IMR-90 (cell line): ENCODE results near the gene RPP25. TPM values are rescaled to one million over a fixed set of nuclear protein-coding genes. Genes with fewer than 3 reads are reported as not detected.

Experiments used
- ATAC-seq: fragments of 200-7000 bp; cut with Tn5 transposase; 2 replicates; pipeline ENCODE4 v1.9.1; 2020; ENCODE audit warnings: low read depth, mild to moderate bottlenecking, moderate library complexity
- BruUV-seq: library from RNA; stranded (reverse); fragments of 400-500 nt; replicated peaks from 2 replicates; lab custom pipeline; 2021; lab: Mats Ljungman, UMichigan
- CTCF ChIA-PET: fragments of 300-600 bp; formaldehyde crosslinking; extraction: SDS; loops from one replicate; lab custom pipeline; 2021; ENCODE audit warnings: antibody characterized with exemption; lab: Yijun Ruan, JAX
- POLR2A ChIA-PET: fragments of 300-600 bp; sonication (Branson Sonifier 250); formaldehyde crosslinking; loops from one replicate; lab custom pipeline; 2022; ENCODE audit warnings: antibody characterized with exemption; ENCODE audit not compliant: unreplicated experiment; lab: Charles Lee
- DNase-seq: peaks from one replicate; pipeline ENCODE4 v3.0.0; 2013
- H2AFZ ChIP-seq: replicated peaks from 2 replicates; pipeline ENCODE3; 2013; ENCODE audit warnings: low read length, mild to moderate bottlenecking; ENCODE audit not compliant: poor library complexity
- H2AK5ac ChIP-seq: 2 replicates; pipeline ENCODE4 v1.6.1; 2013; ENCODE audit warnings: low read depth, low read length, inconsistent platforms
- H2AK9ac ChIP-seq: replicated peaks from 2 replicates; pipeline ENCODE3; 2013; ENCODE audit warnings: mild to moderate bottlenecking, low read depth, low read length, moderate library complexity; ENCODE audit not compliant: poor library complexity
- H2BK120ac ChIP-seq: 2 replicates; pipeline ENCODE4 v1.6.1; 2013; ENCODE audit warnings: low read depth, low read length, inconsistent platforms
- H2BK15ac ChIP-seq: 3 replicates; pipeline ENCODE4 v1.6.1; 2013; ENCODE audit warnings: low read depth, low read length, inconsistent platforms
- H2BK20ac ChIP-seq: 2 replicates; pipeline ENCODE4 v1.6.1; 2013; ENCODE audit warnings: low read depth, mild to moderate bottlenecking, inconsistent platforms, low read length, moderate library complexity
- H2BK5ac ChIP-seq: 2 replicates; pipeline ENCODE4 v1.6.1; 2013; ENCODE audit warnings: mild to moderate bottlenecking, low read depth, low read length, inconsistent platforms; ENCODE audit not compliant: poor library complexity, severe bottlenecking
- H3K14ac ChIP-seq: replicated peaks from 2 replicates; pipeline ENCODE4 v1.6.1; 2013; ENCODE audit warnings: low read depth, low read length, inconsistent platforms
- H3K18ac ChIP-seq: 2 replicates; pipeline ENCODE4 v1.6.1; 2013; ENCODE audit warnings: low read depth, low read length, control low read depth
- H3K23ac ChIP-seq: 2 replicates; pipeline ENCODE4 v1.6.1; 2013; ENCODE audit warnings: low read depth, low read length, inconsistent platforms
- H3K27ac ChIP-seq: 2 replicates; pipeline ENCODE4 v1.5.1; 2013; ENCODE audit warnings: mild to moderate bottlenecking, control low read depth, low read length; ENCODE audit not compliant: insufficient read depth
- H3K27me3 ChIP-seq: 2 replicates; pipeline ENCODE4 v1.6.1; 2013; ENCODE audit warnings: low read length; ENCODE audit not compliant: control insufficient read depth, insufficient read depth
- H3K36me3 ChIP-seq: 2 replicates; pipeline ENCODE4 v1.6.1; 2013; ENCODE audit warnings: low read length, mixed read lengths; ENCODE audit not compliant: control insufficient read depth, insufficient read depth
- H3K4ac ChIP-seq: 2 replicates; pipeline ENCODE4 v1.6.1; 2013; ENCODE audit warnings: low read depth, low read length, inconsistent platforms
- H3K4me1 ChIP-seq: 2 replicates; pipeline ENCODE4 v1.6.1; 2013; ENCODE audit warnings: low read length, mixed read lengths; ENCODE audit not compliant: control insufficient read depth, insufficient read depth
- H3K4me2 ChIP-seq: 2 replicates; pipeline ENCODE4 v1.6.1; 2013; ENCODE audit warnings: low read depth, mild to moderate bottlenecking, control low read depth, low read length, moderate library complexity
- H3K4me3 ChIP-seq: 2 replicates; pipeline ENCODE4 v1.5.1; 2013; ENCODE audit warnings: low read depth, mild to moderate bottlenecking, control low read depth, low read length, moderate library complexity; ENCODE audit not compliant: insufficient read depth
- H3K56ac ChIP-seq: 2 replicates; pipeline ENCODE4 v1.6.1; 2013; ENCODE audit warnings: low read length, inconsistent platforms; ENCODE audit not compliant: insufficient read depth; ENCODE audit errors: extremely low read depth
- H3K79me1 ChIP-seq, 2 experiments: 2 replicates each; pipeline ENCODE4 v1.6.1; 2013; ENCODE audit warnings: low read length in 2 of 2, inconsistent platforms in 1 of 2, low read depth in 1 of 2
- H3K9ac ChIP-seq: 2 replicates; pipeline ENCODE4 v1.6.1; 2013; ENCODE audit warnings: low read depth, low read length, control low read depth
- H3K9me1 ChIP-seq: 2 replicates; pipeline ENCODE4 v1.6.1; 2013; ENCODE audit warnings: low read length, inconsistent platforms; ENCODE audit not compliant: insufficient read depth
- H3K9me3 ChIP-seq: 2 replicates; pipeline ENCODE4 v1.6.1; 2013; ENCODE audit warnings: low read length; ENCODE audit not compliant: control insufficient read depth, insufficient read depth
- H4K20me1 ChIP-seq: 2 replicates; pipeline ENCODE4 v1.6.1; 2013; ENCODE audit warnings: low read length, inconsistent platforms; ENCODE audit not compliant: insufficient read depth
- H4K5ac ChIP-seq: 2 replicates; pipeline ENCODE4 v1.6.1; 2013; ENCODE audit warnings: mild to moderate bottlenecking, low read depth, low read length, control low read depth
- H4K8ac ChIP-seq, 2 experiments: 2 replicates each; pipeline ENCODE4 v1.6.1; 2013; ENCODE audit warnings: low read depth in 2 of 2, low read length in 2 of 2, control low read depth in 1 of 2, inconsistent platforms in 1 of 2
- H4K91ac ChIP-seq: 2 replicates; pipeline ENCODE4 v1.6.1; 2013; ENCODE audit warnings: low read depth, low read length, inconsistent platforms; ENCODE audit not compliant: insufficient read depth
- BHLHE40 ChIP-seq: fragments of 150-350 bp; IDR thresholded peaks from 2 replicates; pipeline ENCODE4 v1.6.1; 2016; ENCODE audit warnings: mild to moderate bottlenecking, low read depth, low read length
- CEBPB ChIP-seq: IDR thresholded peaks from 2 replicates; pipeline ENCODE4 v1.6.1; 2012; ENCODE audit warnings: low read depth, low read length, improper control_type of control experiment
- CTCF ChIP-seq: conservative IDR thresholded peaks from 2 replicates; pipeline ENCODE4 v1.5.1; 2012; ENCODE audit warnings: mild to moderate bottlenecking, low read depth, low read length, improper control_type of control experiment
- MAZ ChIP-seq: IDR thresholded peaks from 2 replicates; pipeline ENCODE4 v1.6.1; 2012; ENCODE audit warnings: low read depth, mild to moderate bottlenecking, low read length, improper control_type of control experiment, moderate library complexity, borderline replicate concordance
- MXI1 ChIP-seq: IDR thresholded peaks from 2 replicates; pipeline ENCODE4 v1.6.1; 2012; ENCODE audit warnings: low read depth, mild to moderate bottlenecking, low read length, moderate library complexity, borderline replicate concordance
- RAD21 ChIP-seq: IDR thresholded peaks from 2 replicates; pipeline ENCODE4 v1.6.1; 2012; ENCODE audit warnings: low read length, improper control_type of control experiment
- RCOR1 ChIP-seq: IDR thresholded peaks from 2 replicates; pipeline ENCODE4 v1.6.1; 2012; ENCODE audit warnings: mild to moderate bottlenecking, low read length, improper control_type of control experiment; ENCODE audit not compliant: insufficient replicate concordance
- RFX5 ChIP-seq: IDR thresholded peaks from 2 replicates; pipeline ENCODE4 v1.8.0; 2012; ENCODE audit warnings: low read depth, mild to moderate bottlenecking, low read length, moderate library complexity
- SMC3 ChIP-seq: fragments of 150-350 bp; IDR thresholded peaks from 2 replicates; pipeline ENCODE4 v1.6.1; 2016; ENCODE audit warnings: low read depth, mild to moderate bottlenecking, antibody characterized with exemption, low read length, moderate library complexity
- WGBS, 2 experiments: methylation state at CpG; one replicate each; pipeline versions ENCODE4 v1.1.5 to v1.1.7; 2013; ENCODE audit warnings: missing lambda C conversion rate in 2 of 2; ENCODE audit not compliant: insufficient read length in 1 of 2; ENCODE audit errors: extremely low coverage in 2 of 2; 5-methylcytosine and 5-hydroxymethylcytosine counted together
- dilution Hi-C: fragments of 300-500 bp; cut with HindIII; formaldehyde crosslinking; loops from one replicate; pipeline ENCODE4 v1.14.3; 2018; ENCODE audit warnings: low sequenced_read_pairs; ENCODE audit not compliant: unreplicated experiment
- in situ Hi-C: fragments of 300-500 bp; cut with MboI; formaldehyde crosslinking; loops from 3 replicates; pipeline ENCODE4 v1.14.3; 2019; ENCODE audit warnings: low sequenced_read_pairs, inconsistent platforms, mixed read lengths
- intact Hi-C: fragments of 100-400 bp; cut with micrococcal nuclease; formaldehyde crosslinking; loops from 2 replicates; pipeline ENCODE4 v1.10.0; 2022
- polyA plus RNA-seq, 3 experiments: library from polyadenylated mRNA; depleted of rRNA; stranded (reverse); fragments of >200 nt; gene quantifications; 2 replicates each; pipeline ENCODE4 v1.2.3, GENCODE V29; 2012; ENCODE audit warnings: low replicate concordance in 1 of 3
- total RNA-seq: library from RNA; depleted of rRNA; stranded (reverse); fragments of >200 nt; gene quantifications from 2 replicates; pipeline ENCODE4 v1.2.3, GENCODE V29; 2012

The RPP25 gene
- total and polyA plus RNA-seq, 2 of the 4 experiments (the other 2 are of a cell fraction): 0.18 to 0.38 TPM

DNA sequence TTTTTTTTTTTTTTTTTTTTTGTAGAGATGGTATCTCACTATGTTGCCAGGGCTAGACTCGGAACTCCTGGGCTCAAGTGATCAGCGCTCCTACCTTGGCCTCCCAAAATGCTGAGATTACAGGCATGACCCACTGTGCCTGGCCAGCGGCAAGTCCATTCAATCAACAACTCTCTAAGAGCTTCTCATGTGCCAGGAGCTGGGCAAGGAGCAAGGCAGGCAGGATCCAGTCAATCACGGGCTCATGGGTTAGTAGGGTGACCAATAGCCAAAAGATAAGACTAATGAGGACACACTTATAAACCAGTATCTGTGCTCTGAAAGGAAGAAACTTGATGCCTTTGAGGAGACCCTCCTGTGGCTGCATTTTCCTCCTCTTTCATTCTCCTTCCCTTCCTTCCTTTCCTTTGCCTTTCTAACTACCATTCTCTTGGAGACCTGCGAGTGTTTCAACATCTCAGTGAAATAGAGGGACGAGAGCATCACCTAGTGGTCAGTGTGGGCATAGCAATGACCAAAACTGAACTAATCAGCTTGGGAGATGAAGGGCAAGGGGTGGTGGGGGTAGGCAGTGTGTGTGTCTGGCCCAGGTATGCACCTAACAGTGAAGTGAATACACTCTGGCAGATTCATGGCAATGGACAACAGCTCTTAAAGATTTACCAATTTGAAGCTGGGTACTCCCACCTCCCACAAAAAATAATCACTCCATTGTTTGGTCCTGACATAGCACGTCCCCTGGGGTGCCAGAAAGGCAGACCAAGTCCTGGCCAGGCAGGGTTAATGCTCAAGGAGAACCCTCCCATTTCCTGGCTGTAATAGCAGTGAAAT lies 6.3 kb downstream of the RPP25 start:
- Histone ChIP-seq H3K9me1 (no peaks in the 10 kb centered on the region), H3K18ac (no peak overlapping the region), H3K56ac (no peak overlapping the region), H2AK9ac (no peak overlapping the region), H2AFZ (no peak overlapping the region), H3K36me3 (no peaks in the 10 kb centered on the region), H3K79me1 (no peaks in the 10 kb centered on the region), H3K4ac (no peak overlapping the region), H2BK20ac (no peak overlapping the region), H2BK15ac (no peak overlapping the region), H3K14ac (no peak overlapping the region), H3K4me1 (peaks cover 5% of the 10 kb centered on the region; the same call in 1 of the 2 replicates), H3K4me2 (no peak overlapping the region), H3K9me3 (no peaks in the 10 kb centered on the region), H2BK5ac (no peak overlapping the region), H4K5ac (no peak overlapping the region), H2BK120ac (no peak overlapping the region), H4K8ac (no peak overlapping the region), H3K27ac (no peak overlapping the region), H2AK5ac (no peak overlapping the region), H3K9ac (no peak overlapping the region), H3K27me3 (peaks cover 3% of the 10 kb centered on the region), H3K23ac (no peak overlapping the region), H4K91ac (no peak overlapping the region), H3K4me3 (no peak overlapping the region), H4K20me1 (no peaks in the 10 kb centered on the region)
- intact Hi-C loops (loop anchor here (1.0 to 10.0 kb wide), 4 partner anchors 49 to 575 kb away; no protein-coding TSS in a partner anchor), dilution Hi-C loops (no loop called here), in situ Hi-C loops (no loop called here)
- TF ChIP-seq MXI1 (no peak), RFX5 (0 out of 2 replicates have a peak, but pooled peaks have one; percentile 15), BHLHE40 (no peak), CTCF (peak; percentile 97), RAD21 (peak; percentile 94), MAZ (peak; percentile 44; the same call in 1 of the 2 replicates), CEBPB (peak; percentile 92), RCOR1 (no peak), SMC3 (peak; percentile 77)
- no TSS peak for BruUV-seq
- DNase-seq: peak; percentile 67
- ATAC-seq: peak; percentile 70
- ChIA-PET POLR2A (interaction anchor here (1.0 kb wide), 1 partner anchor 11 kb away, joined by 6 read pairs; no protein-coding TSS in a partner anchor), CTCF (interaction anchor here (0.6 to 1.4 kb wide), 8 partner anchors 9 to 311 kb away, joined by 3 to 9 read pairs (median 4); no protein-coding TSS in a partner anchor)
- WGBS, 2 experiments: no CpG with 5 or more reads among the region's 7 CpGs
